Measurements from ENCODE around the gene LSAMP. TPM values are rescaled to one million over a fixed set of nuclear protein-coding genes. Genes with fewer than 3 reads are reported as not detected.
A peak's percentile ranks its signal among the peaks of the same experiment; 100 is the strongest.

LSAMP gene
- polyA plus RNA-seq, 1 donor, result 7.6 TPM

GRCh38 chr3:116464276-116464798 lies 19.1 kb upstream of the LSAMP start:
- WGBS (ENCODE audit: insufficient coverage, low lambda C conversion rate), result no CpG with 5 or more reads among the region's 1 CpG
- H3K9me3 ChIP-seq (ENCODE audit: control insufficient read depth, low read depth, low read length), result no peaks in the 10 kb centered on the region
- H3K4me1 ChIP-seq (ENCODE audit: control insufficient read depth, insufficient read depth, low read length), result no peaks in the 10 kb centered on the region
- H3K4me3 ChIP-seq (ENCODE audit: low read length), result no peak overlapping the region
- H3K27me3 ChIP-seq (ENCODE audit: control insufficient read depth, insufficient read depth, low read length), result no peaks in the 10 kb centered on the region
- no peak for DNase-seq
- H3K27ac ChIP-seq (ENCODE audit: low read length), result no peak overlapping the region
- no peaks in the 10 kb centered on the region for H3K36me3 ChIP-seq (ENCODE audit: control insufficient read depth, insufficient read depth, low read length)

GRCh38 chr3:116453666-116454346 lies 8.5 kb upstream of the LSAMP start:
- WGBS (ENCODE audit: insufficient coverage, low lambda C conversion rate), result no CpG with 5 or more reads among the region's 1 CpG
- no peak overlapping the region for H3K27ac ChIP-seq (ENCODE audit: low read length)
- H3K4me1 ChIP-seq (ENCODE audit: control insufficient read depth, insufficient read depth, low read length), result no peaks in the 10 kb centered on the region
- no peak for DNase-seq
- H3K9me3 ChIP-seq (ENCODE audit: control insufficient read depth, low read depth, low read length), result no peaks in the 10 kb centered on the region
- H3K27me3 ChIP-seq (ENCODE audit: control insufficient read depth, insufficient read depth, low read length), result no peaks in the 10 kb centered on the region
- H3K4me3 ChIP-seq (ENCODE audit: low read length), result no peak overlapping the region
- no peaks in the 10 kb centered on the region for H3K36me3 ChIP-seq (ENCODE audit: control insufficient read depth, insufficient read depth, low read length)

GRCh38 chr3:116449546-116450350 lies 4.5 kb upstream of the LSAMP start:
- Histone ChIP-seq H3K36me3 (ENCODE audit: control insufficient read depth, insufficient read depth, low read length) (no peaks in the 10 kb centered on the region), H3K27me3 (ENCODE audit: control insufficient read depth, insufficient read depth, low read length) (no peaks in the 10 kb centered on the region), H3K9me3 (ENCODE audit: control insufficient read depth, low read depth, low read length) (no peaks in the 10 kb centered on the region), H3K4me1 (ENCODE audit: control insufficient read depth, insufficient read depth, low read length) (no peaks in the 10 kb centered on the region), H3K27ac (ENCODE audit: low read length) (no peak overlapping the region), H3K4me3 (ENCODE audit: low read length) (no peak overlapping the region)
- WGBS (ENCODE audit: insufficient coverage, low lambda C conversion rate), result no CpG with 5 or more reads among the region's 3 CpGs
- no peak for DNase-seq

GRCh38 chr3:116445990-116446389 lies 703 bp upstream of the LSAMP start:
- H3K27ac ChIP-seq (ENCODE audit: low read length), result no peak overlapping the region
- no peaks in the 10 kb centered on the region for H3K27me3 ChIP-seq (ENCODE audit: control insufficient read depth, insufficient read depth, low read length)
- H3K4me1 ChIP-seq (ENCODE audit: control insufficient read depth, insufficient read depth, low read length), result no peaks in the 10 kb centered on the region
- H3K9me3 ChIP-seq (ENCODE audit: control insufficient read depth, low read depth, low read length), result no peaks in the 10 kb centered on the region
- no peak for DNase-seq
- H3K36me3 ChIP-seq (ENCODE audit: control insufficient read depth, insufficient read depth, low read length), result no peaks in the 10 kb centered on the region
- no peak overlapping the region for H3K4me3 ChIP-seq (ENCODE audit: low read length)
- WGBS (ENCODE audit: insufficient coverage, low lambda C conversion rate), result 80% methylated on average over 2 of the region's 2 CpGs

GRCh38 chr3:116444819-116445310 lies 422 bp downstream of the LSAMP start:
- WGBS (ENCODE audit: insufficient coverage, low lambda C conversion rate), result no CpG with 5 or more reads among the region's 26 CpGs
- no peaks in the 10 kb centered on the region for H3K9me3 ChIP-seq (ENCODE audit: control insufficient read depth, low read depth, low read length)
- H3K36me3 ChIP-seq (ENCODE audit: control insufficient read depth, insufficient read depth, low read length), result no peaks in the 10 kb centered on the region
- peak; percentile 23 to 33 for DNase-seq
- H3K27ac ChIP-seq (ENCODE audit: low read length), result no peak overlapping the region
- H3K27me3 ChIP-seq (ENCODE audit: control insufficient read depth, insufficient read depth, low read length), result no peaks in the 10 kb centered on the region
- H3K4me3 ChIP-seq (ENCODE audit: low read length), result peak overlapping the region; percentile 35
- H3K4me1 ChIP-seq (ENCODE audit: control insufficient read depth, insufficient read depth, low read length), result no peaks in the 10 kb centered on the region

- peak in 1 of 2 donors; percentile 3 for DNase-seq
- H3K4me1 ChIP-seq (ENCODE audit: control insufficient read depth, insufficient read depth, low read length), result no peaks in the 10 kb centered on the region
- no peaks in the 10 kb centered on the region for H3K36me3 ChIP-seq (ENCODE audit: control insufficient read depth, insufficient read depth, low read length)
- no CpG with 5 or more reads among the region's 2 CpGs for WGBS (ENCODE audit: insufficient coverage, low lambda C conversion rate)
- no peaks in the 10 kb centered on the region for H3K27me3 ChIP-seq (ENCODE audit: control insufficient read depth, insufficient read depth, low read length)
- H3K9me3 ChIP-seq (ENCODE audit: control insufficient read depth, low read depth, low read length), result no peaks in the 10 kb centered on the region
- H3K27ac ChIP-seq (ENCODE audit: low read length), result no peak overlapping the region
- peak overlapping the region; percentile 35 for H3K4me3 ChIP-seq (ENCODE audit: low read length)
Observed at GRCh38 chr3:116444115-116444747, 1.1 kb downstream of the LSAMP start.

- no peaks in the 10 kb centered on the region for H3K27me3 ChIP-seq (ENCODE audit: control insufficient read depth, insufficient read depth, low read length)
- no peaks in the 10 kb centered on the region for H3K4me1 ChIP-seq (ENCODE audit: control insufficient read depth, insufficient read depth, low read length)
- H3K36me3 ChIP-seq (ENCODE audit: control insufficient read depth, insufficient read depth, low read length), result no peaks in the 10 kb centered on the region
- H3K4me3 ChIP-seq (ENCODE audit: low read length), result peak overlapping the region; percentile 35
- no peak overlapping the region for H3K27ac ChIP-seq (ENCODE audit: low read length)
- H3K9me3 ChIP-seq (ENCODE audit: control insufficient read depth, low read depth, low read length), result no peaks in the 10 kb centered on the region
- DNase-seq, result peak in 1 of 2 donors; percentile 10
- no CpG with 5 or more reads among the region's 4 CpGs for WGBS (ENCODE audit: insufficient coverage, low lambda C conversion rate)
Observed at GRCh38 chr3:116443191-116443661, 2.1 kb downstream of the LSAMP start.

- no peak overlapping the region for H3K27ac ChIP-seq (ENCODE audit: low read length)
- no peaks in the 10 kb centered on the region for H3K27me3 ChIP-seq (ENCODE audit: control insufficient read depth, insufficient read depth, low read length)
- no peaks in the 10 kb centered on the region for H3K36me3 ChIP-seq (ENCODE audit: control insufficient read depth, insufficient read depth, low read length)
- no peaks in the 10 kb centered on the region for H3K9me3 ChIP-seq (ENCODE audit: control insufficient read depth, low read depth, low read length)
- WGBS (ENCODE audit: insufficient coverage, low lambda C conversion rate), result 80% methylated on average over 2 of the region's 5 CpGs
- no peak for DNase-seq
- no peaks in the 10 kb centered on the region for H3K4me1 ChIP-seq (ENCODE audit: control insufficient read depth, insufficient read depth, low read length)
- H3K4me3 ChIP-seq (ENCODE audit: low read length), result no peak overlapping the region
Observed at GRCh38 chr3:116442331-116443021, 2.8 kb downstream of the LSAMP start.

- Histone ChIP-seq H3K4me3 (ENCODE audit: low read length) (no peak overlapping the region), H3K27me3 (ENCODE audit: control insufficient read depth, insufficient read depth, low read length) (no peaks in the 10 kb centered on the region), H3K4me1 (ENCODE audit: control insufficient read depth, insufficient read depth, low read length) (no peaks in the 10 kb centered on the region), H3K36me3 (ENCODE audit: control insufficient read depth, insufficient read depth, low read length) (no peaks in the 10 kb centered on the region), H3K27ac (ENCODE audit: low read length) (no peak overlapping the region), H3K9me3 (ENCODE audit: control insufficient read depth, low read depth, low read length) (no peaks in the 10 kb centered on the region)
- no CpG with 5 or more reads among the region's 4 CpGs for WGBS (ENCODE audit: insufficient coverage, low lambda C conversion rate)
- no peak for DNase-seq
Observed at GRCh38 chr3:116441652-116442051, 3.6 kb downstream of the LSAMP start.

GRCh38 chr3:116440196-116440595 lies 5.1 kb downstream of the LSAMP start:
- no peaks in the 10 kb centered on the region for H3K9me3 ChIP-seq (ENCODE audit: control insufficient read depth, low read depth, low read length)
- H3K4me3 ChIP-seq (ENCODE audit: low read length), result no peak overlapping the region
- no peak for DNase-seq
- 100% methylated on average over 2 of the region's 2 CpGs for WGBS (ENCODE audit: insufficient coverage, low lambda C conversion rate)
- H3K27ac ChIP-seq (ENCODE audit: low read length), result no peak overlapping the region
- no peaks in the 10 kb centered on the region for H3K27me3 ChIP-seq (ENCODE audit: control insufficient read depth, insufficient read depth, low read length)
- H3K36me3 ChIP-seq (ENCODE audit: control insufficient read depth, insufficient read depth, low read length), result no peaks in the 10 kb centered on the region
- no peaks in the 10 kb centered on the region for H3K4me1 ChIP-seq (ENCODE audit: control insufficient read depth, insufficient read depth, low read length)
